Activated CD4-positive, alpha-beta T cell treated with anti-CD3 and anti-CD28 coated beads, Interleukin-2, amount 10 ng/mL, durations not matched to agents 24 days and 14 days (primary cell): ENCODE results near the gene CDK9. TPM values are rescaled to one million over a fixed set of nuclear protein-coding genes. Genes with fewer than 3 reads are reported as not detected.
A peak's percentile ranks its signal among the peaks of the same experiment; 100 is the strongest.

Experiments used
- DNase-seq: peaks from one replicate; pipeline ENCODE4 v3.0.0; 2022
- H3K27ac Mint-ChIP-seq: one replicate; pipeline ENCODE4 v1.8.0; 2022; ENCODE audit warnings: mild to moderate bottlenecking, mixed read lengths
- H3K27me3 Mint-ChIP-seq: one replicate; pipeline ENCODE4 v1.8.0; 2022; ENCODE audit warnings: mixed read lengths
- H3K36me3 Mint-ChIP-seq: one replicate; pipeline ENCODE4 v1.8.0; 2022; ENCODE audit warnings: low read depth, mild to moderate bottlenecking, mixed read lengths
- H3K4me1 Mint-ChIP-seq: one replicate; pipeline ENCODE4 v1.8.0; 2021; ENCODE audit warnings: mixed read lengths
- H3K4me3 Mint-ChIP-seq: one replicate; pipeline ENCODE4 v1.8.0; 2022; ENCODE audit warnings: mild to moderate bottlenecking, moderate library complexity, mixed read lengths
- H3K9me3 Mint-ChIP-seq: one replicate; pipeline ENCODE4 v1.8.0; 2021; ENCODE audit warnings: mixed read lengths
- intact Hi-C: fragments of 100-400 bp; cut with micrococcal nuclease; formaldehyde crosslinking; loops from one replicate; pipeline ENCODE4 v1.15.1; 2023
- total RNA-seq: library from RNA; stranded (reverse); gene quantifications from 2 replicates; pipeline ENCODE4 v1.2.3, GENCODE V29; 2022

Gene CDK9
- 79.1 and 96.4 TPM in 2 replicates for total RNA-seq

DNA sequence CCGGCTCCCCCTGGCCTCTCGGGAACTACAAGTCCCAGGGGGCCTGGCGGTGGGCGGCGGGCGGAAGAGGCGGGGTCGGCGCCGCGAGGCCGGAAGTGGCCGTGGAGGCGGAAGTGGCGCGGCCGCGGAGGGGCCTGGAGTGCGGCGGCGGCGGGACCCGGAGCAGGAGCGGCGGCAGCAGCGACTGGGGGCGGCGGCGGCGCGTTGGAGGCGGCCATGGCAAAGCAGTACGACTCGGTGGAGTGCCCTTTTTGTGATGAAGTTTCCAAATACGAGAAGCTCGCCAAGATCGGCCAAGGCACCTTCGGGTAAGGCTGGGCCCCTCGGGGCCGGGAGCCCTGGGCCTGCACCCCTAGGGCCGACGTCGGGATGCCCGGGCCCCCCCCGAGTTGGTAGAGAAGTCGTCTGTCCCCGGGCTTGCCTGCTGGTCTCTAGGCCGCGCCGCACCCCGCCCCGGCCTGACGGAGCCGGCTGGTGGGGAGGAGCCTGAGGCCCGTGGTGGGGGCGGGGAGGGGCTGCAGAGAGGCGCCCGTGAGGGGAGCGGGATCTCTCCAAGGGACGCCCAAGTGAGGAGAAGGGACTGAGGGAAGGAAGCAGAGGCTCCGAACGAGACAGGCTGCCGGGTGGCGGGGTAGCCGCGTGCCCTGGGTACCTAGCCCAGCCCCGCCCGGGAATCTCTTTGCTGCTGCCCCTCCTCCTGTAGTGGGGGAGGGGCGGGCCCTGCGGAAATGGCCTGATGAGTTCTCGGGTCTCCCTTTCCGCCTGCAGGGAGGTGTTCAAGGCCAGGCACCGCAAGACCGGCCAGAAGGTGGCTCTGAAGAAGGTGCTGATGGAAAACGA, at the start of gene CDK9:
CDK9 (plus strand) TSS at position 102 of the 840 bp plus-strand sequence; CDS start at position 217, 115 bp downstream.
- Mint-ChIP-seq H3K4me1 (peaks cover 58% of the 10 kb centered on the region), H3K9me3 (no peaks in the 10 kb centered on the region), H3K27ac (peak within 1 kb of the TSS; percentile 98), H3K4me3 (peak within 1 kb of the TSS; percentile 99), H3K27me3 (no peaks in the 10 kb centered on the region), H3K36me3 (peaks cover 40% of the 10 kb centered on the region)
- intact Hi-C loops = loop anchor here (1.0 to 10.0 kb wide), 7 partner anchors 15 to 279 kb away; partner anchors contain the start of genes FPGS, NAIF1, SLC25A25 and ST6GALNAC4
- peak; percentile 98 for DNase-seq

DNA sequence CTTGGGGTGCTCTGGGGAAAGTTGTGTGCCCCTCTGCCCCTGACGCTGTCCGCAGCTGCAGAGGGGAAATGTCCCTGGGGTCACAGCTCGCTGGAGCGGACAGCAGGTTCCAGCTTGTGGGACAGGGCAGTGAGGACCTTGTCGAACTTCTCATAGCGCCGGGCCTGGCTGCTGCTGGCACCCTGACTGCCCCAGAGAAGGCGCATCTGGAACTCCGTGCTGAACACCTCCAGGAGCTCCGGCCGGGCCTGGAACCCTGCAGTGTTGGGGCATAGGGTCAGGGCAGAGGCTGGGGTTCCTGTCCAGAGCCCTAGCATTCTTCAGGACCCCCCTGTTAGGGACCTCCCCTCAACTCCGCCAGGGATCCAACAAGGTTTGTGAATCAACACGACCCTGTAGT, 47.2 kb upstream of the CDK9 start:
- Mint-ChIP-seq H3K27me3 (no peaks in the 10 kb centered on the region), H3K4me1 (peaks cover 8% of the 10 kb centered on the region), H3K36me3 (peaks cover 23% of the 10 kb centered on the region), H3K4me3 (no peak overlapping the region), H3K27ac (no peak overlapping the region), H3K9me3 (no peaks in the 10 kb centered on the region)
- intact Hi-C loops = no loop called here
- DNase-seq = no peak

DNA sequence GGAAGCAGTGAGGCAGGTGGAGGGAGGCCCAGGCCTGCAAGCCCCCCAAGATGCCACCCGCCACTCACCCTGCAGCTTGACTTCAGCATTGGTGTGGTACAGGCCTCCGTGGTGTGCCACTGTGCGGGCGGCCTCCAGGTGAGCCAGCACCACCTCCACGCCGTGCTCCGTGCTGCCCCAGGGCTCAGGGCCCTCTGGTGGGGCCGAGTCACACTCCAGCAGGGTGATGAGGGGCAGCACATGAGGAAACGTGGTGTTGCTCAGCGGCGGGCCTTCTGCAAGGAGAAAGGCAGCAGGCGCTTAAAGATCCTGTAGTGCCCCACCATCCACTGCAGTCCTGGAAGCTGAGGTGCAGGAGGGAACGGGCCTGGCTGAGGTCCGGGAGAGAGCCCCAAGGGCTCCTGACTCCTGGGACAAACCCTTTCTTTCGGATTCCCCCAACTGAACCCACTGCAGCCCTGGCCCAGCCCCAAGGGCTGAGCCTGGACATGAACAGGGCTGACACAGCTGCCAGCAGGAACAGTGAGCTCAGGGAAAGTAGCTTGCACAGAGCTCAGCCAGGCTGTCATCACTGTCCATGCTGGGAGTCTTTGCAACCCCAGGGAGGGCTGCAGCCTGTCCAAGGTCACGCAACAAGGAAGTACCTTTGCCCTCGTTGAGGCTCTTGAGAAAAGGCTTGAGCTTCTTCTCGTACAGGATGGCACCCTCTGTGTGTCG, 46.1 kb upstream of the CDK9 start:
- no peaks in the 10 kb centered on the region for H3K27me3 Mint-ChIP-seq
- DNase-seq = no peak
- intact Hi-C loops = no loop called here
- H3K9me3 Mint-ChIP-seq = no peaks in the 10 kb centered on the region
- H3K4me3 Mint-ChIP-seq = no peak overlapping the region
- peaks cover 4% of the 10 kb centered on the region for H3K4me1 Mint-ChIP-seq
- peaks cover 25% of the 10 kb centered on the region for H3K36me3 Mint-ChIP-seq
- no peak overlapping the region for H3K27ac Mint-ChIP-seq

DNA sequence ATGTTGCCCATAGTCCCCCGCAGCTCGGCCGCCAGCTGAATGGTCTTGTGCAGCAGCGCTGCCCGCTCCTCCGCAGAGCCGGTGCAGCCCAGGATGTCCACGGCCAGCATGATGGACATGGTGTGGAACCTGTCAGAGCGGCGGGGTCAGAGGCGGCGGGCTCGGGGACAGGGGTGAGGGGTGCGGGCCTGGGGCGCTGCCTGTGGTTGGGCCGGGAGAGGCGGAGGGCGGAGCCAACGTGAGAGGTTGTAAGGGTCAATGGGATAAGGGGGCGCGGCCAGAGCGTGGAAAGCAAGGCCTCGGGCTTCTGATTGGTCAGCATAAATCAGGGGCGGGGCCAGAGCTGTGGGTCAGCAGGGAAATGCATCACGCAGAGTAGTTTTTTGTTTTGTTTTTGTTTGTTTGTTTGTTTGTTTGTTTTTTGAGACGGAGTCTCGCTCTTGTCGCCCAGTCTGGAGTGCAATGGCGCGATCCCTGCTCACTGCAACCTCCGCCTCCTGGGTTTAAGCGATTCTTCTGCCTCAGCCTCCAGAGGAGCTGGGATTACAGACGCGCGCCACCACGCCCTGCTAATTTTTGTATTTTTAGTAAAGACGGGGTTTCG, 43.9 kb upstream of the CDK9 start:
- DNase-seq = no peak
- no peak overlapping the region for H3K4me3 Mint-ChIP-seq
- no peaks in the 10 kb centered on the region for H3K27me3 Mint-ChIP-seq
- H3K36me3 Mint-ChIP-seq = peaks cover 34% of the 10 kb centered on the region
- intact Hi-C loops = no loop called here
- peaks cover 1% of the 10 kb centered on the region for H3K4me1 Mint-ChIP-seq
- H3K9me3 Mint-ChIP-seq = no peaks in the 10 kb centered on the region
- H3K27ac Mint-ChIP-seq = no peak overlapping the region

DNA sequence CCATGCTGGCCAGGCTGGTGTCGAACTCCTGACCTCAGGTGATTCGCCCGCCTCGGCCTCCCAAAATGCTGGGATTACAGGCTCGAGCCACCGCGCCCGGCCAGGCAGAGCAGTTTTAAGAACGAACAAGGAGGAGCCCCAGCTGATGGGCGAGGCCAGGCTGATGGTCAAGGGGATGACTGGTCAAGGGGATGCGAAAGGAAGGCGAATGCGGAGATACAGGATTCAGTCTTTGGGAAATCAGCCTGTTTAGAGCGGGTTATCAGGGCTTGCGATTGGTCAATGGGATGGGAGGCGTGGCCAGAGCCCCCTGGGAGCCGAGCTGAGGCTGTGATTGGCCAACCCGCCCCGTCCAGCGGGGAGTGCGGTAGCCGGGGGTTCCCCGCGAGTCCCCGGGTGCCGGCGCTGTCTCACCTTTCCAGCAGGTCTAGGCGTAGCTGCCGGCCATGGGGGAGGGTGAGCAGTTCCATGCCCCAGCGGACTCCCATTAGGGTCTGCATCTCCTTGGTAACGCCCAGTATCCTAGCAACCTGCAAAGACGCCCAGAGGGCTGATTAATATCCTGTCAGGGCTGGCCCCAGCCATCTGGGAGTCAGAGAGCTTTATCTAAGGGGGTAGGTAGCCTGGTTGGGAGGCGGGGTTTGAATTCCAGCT, 43.3 kb upstream of the CDK9 start:
- Mint-ChIP-seq H3K27ac (no peak overlapping the region), H3K27me3 (no peaks in the 10 kb centered on the region), H3K36me3 (peaks cover 40% of the 10 kb centered on the region), H3K4me3 (no peak overlapping the region), H3K4me1 (peaks cover 4% of the 10 kb centered on the region), H3K9me3 (no peaks in the 10 kb centered on the region)
- DNase-seq = no peak
- intact Hi-C loops = no loop called here

DNA sequence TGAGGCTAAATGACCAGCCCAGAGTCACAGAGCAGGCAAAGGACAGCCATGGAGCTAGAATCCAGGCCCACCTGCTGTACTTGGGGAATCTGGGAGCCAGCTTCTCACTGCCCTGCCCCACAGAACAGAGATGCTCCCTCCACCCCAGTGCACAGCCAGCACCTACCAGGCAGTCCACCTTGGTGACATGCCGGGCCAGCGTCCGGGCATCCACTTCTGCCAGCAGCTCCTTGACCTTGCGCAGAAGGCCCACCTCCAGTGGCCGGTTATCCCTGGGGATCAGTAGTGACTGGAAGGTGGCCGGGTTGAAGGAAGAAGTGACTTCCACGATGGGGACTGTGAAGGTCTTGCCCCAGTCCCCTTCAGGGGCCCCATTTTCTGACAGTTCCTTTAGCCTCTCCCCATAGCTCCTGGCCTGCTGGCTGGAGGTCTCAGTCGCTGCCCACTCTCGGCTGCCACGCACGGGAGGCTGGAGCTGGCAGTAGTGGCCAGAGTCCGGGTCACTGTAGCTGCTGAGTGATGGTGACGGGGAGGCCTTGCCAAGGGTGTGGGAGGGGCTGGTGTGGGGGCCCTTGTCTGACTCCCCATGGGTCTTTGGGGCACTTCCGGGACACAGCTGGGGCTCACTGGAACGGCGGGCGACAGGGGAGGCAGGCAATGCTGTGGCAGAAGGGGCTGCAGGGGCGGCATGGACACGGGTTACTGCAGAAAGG, 41.3 kb upstream of the CDK9 start:
- no peak for DNase-seq
- H3K9me3 Mint-ChIP-seq = no peaks in the 10 kb centered on the region
- no peaks in the 10 kb centered on the region for H3K27me3 Mint-ChIP-seq
- H3K4me1 Mint-ChIP-seq = peaks cover 4% of the 10 kb centered on the region
- no peak overlapping the region for H3K27ac Mint-ChIP-seq
- H3K4me3 Mint-ChIP-seq = no peak overlapping the region
- intact Hi-C loops = no loop called here
- peaks cover 42% of the 10 kb centered on the region for H3K36me3 Mint-ChIP-seq

DNA sequence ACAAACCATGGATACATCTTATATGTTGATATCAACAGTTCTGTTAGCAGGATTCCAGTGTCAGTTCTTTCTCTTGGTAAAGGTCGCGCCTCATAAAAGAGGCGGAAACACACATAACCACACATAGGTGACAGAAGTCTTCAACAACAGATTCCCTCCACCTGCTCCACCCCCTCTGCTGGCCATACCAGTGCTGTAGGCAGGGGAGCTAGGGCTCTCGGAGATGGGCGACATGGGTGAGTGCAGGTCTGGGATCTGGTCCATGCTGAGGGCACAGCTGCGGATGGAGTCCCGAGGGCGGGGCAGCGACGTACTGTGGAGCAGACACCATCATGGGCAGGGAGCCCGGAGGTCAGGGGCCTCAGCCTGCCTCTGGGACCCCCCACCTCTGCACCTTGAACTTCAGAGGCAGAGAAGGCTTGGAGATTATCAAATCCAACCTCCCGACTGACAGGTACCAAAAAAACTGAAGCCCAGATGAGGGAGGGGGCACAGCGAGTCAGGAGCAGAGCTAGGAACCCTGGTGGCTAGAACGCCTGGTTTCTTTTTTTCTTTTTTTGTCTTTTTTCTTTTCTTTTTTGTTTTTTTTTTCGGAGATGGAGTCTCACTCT, 38.8 kb upstream of the CDK9 start:
- intact Hi-C loops = no loop called here
- H3K27ac Mint-ChIP-seq = peak overlapping the region; percentile 5
- no peaks in the 10 kb centered on the region for H3K9me3 Mint-ChIP-seq
- H3K4me3 Mint-ChIP-seq = no peak overlapping the region
- H3K27me3 Mint-ChIP-seq = no peaks in the 10 kb centered on the region
- peaks cover 4% of the 10 kb centered on the region for H3K4me1 Mint-ChIP-seq
- peak; percentile 68 for DNase-seq
- peaks cover 50% of the 10 kb centered on the region for H3K36me3 Mint-ChIP-seq

DNA sequence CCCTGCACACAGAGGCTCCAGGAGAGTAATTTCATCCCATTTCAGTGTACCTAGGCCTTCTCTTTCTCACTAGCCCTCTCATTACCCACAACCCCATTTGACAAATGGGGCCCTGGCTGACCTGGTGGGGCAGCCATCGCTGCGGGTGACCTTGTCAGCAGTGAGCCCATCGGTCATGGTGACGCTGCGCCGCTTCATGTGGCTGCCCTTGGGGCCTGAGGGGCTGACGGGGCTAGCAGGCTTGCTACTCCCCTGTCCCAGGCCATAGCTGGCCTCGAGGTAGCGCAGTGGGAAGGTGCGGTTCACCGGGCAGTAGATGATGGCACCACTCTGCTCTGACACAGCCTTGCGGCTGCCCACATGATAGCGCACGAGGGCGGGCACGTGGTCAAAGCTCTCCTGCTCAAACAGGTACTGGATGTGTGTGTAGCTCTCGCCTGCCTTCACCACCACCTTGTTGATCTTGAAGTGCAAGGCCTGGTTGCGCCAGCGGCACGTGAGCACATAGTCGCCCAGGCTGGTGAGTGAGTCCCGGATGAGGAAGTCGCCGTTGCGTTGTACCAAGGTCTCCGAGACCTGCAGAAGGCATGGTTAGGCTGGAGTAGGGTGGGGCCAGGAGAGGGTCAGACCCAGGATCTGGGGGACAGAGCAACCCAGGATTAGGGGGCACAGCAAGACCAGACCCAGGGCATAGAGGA, 36.6 kb upstream of the CDK9 start:
- Mint-ChIP-seq H3K27me3 (no peaks in the 10 kb centered on the region), H3K27ac (no peak overlapping the region), H3K36me3 (peaks cover 49% of the 10 kb centered on the region), H3K9me3 (no peaks in the 10 kb centered on the region), H3K4me3 (no peak overlapping the region), H3K4me1 (peaks cover 6% of the 10 kb centered on the region)
- no peak for DNase-seq
- intact Hi-C loops = no loop called here

DNA sequence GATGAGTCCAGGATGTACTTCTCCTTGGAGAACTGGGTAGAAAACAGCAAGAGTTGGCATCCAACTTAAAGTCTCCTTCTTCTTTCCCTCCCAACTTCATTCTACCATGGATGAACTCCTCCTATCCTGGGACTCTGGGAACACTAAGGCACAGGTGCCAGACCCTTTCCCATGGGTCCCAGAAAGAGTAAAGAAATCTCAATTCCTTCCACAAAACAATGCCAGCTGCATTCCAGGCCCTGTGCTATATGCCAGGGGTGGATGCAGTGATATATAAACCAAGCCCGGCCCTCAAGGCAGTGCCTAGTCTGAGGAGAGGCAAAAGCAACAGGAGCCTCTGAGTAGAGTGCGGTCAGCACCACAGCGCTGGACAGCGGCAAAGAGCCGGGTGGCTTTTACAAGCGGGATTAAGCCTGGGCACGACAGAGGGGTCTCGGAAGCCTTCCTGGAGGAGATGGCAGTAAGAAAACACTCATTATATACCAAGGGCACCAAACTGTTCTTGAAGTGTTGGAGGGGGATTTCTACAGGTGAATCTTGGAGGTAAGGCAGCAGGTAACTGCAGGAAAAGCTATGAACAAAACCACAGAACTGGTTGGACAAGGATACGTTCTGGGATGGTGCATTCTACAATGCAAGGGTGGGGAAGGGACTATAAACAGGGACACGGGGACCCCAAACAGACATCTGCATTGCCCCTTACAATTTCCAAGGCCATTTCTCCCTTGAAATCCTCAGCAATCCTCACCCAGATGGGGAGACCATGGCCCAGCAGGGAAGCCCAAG, 34.4 kb upstream of the CDK9 start:
- Mint-ChIP-seq H3K36me3 (peaks cover 42% of the 10 kb centered on the region), H3K4me3 (no peak overlapping the region), H3K27ac (no peak overlapping the region), H3K27me3 (no peaks in the 10 kb centered on the region), H3K9me3 (no peaks in the 10 kb centered on the region), H3K4me1 (peaks cover 6% of the 10 kb centered on the region)
- no peak for DNase-seq
- intact Hi-C loops = no loop called here

DNA sequence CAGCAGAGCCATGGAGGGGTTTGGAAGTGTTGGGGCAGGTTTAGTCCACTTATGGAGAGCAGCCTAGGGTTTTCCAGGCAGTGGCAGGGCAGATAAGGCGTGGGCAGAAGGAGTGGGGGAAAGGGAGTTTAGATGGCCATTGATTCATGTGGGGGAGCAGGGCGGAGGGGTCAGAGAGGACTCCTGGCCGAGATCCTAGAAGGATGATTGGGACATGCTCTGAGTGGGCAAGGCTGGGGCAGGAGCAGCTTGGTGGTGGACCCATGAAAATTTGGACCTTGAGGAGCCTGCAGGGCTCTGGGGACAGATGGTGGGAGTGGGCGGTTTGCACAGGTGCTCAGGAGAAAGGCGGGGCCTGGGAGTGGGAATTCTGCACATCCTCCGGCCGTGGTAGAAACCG, 32.7 kb upstream of the CDK9 start:
- Mint-ChIP-seq H3K36me3 (peaks cover 29% of the 10 kb centered on the region), H3K27me3 (no peaks in the 10 kb centered on the region), H3K9me3 (no peaks in the 10 kb centered on the region), H3K4me3 (no peak overlapping the region), H3K4me1 (peaks cover 2% of the 10 kb centered on the region), H3K27ac (no peak overlapping the region)
- no peak for DNase-seq
- intact Hi-C loops = no loop called here

DNA sequence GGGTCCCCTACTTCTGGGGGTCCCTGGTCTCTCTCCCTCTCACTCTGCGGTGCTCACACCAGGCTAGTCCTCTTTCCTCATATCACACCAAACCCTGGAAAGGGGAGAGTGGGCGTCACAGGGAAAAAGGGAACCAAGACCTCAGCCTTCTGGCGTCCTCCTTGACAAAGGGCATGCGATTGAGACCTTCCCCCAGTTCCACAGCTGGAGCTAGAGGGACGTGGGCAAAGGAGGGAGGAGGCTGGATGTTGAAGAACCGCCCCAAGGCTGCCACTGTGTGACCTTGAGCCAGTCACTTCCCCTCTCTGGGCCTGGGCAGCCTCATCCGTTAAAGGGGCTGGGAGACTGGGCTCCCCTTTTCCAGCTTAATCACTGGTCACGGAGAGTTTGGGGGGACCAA, 32.2 kb upstream of the CDK9 start:
- H3K36me3 Mint-ChIP-seq = peaks cover 29% of the 10 kb centered on the region
- no peak overlapping the region for H3K27ac Mint-ChIP-seq
- no peak for DNase-seq
- no peaks in the 10 kb centered on the region for H3K9me3 Mint-ChIP-seq
- intact Hi-C loops = no loop called here
- no peak overlapping the region for H3K4me3 Mint-ChIP-seq
- H3K4me1 Mint-ChIP-seq = peaks cover 4% of the 10 kb centered on the region
- no peaks in the 10 kb centered on the region for H3K27me3 Mint-ChIP-seq
